Right lung (tissue), 10 donors: Measurements from ENCODE around the gene TRAPPC3. TPM values are rescaled to one million over a fixed set of nuclear protein-coding genes. Genes with fewer than 3 reads are reported as not detected.
"Not testable (repeated sequence)": the region's sequence is repeated elsewhere in the genome, so short reads cannot be mapped to it uniquely, and the experiment has no call there.

Experiments used
- DNase-seq, 2 donors: peaks; one replicate each; pipeline ENCODE4 v3.0.0-alpha.2; 2013
- long read RNA-seq, 8 donors: transcript quantifications; one replicate each; lab custom pipeline, GENCODE V29; 2026
- polyA plus RNA-seq, 5 donors: library from polyadenylated mRNA; unstranded; fragments of 120-200 nt; gene quantifications; one replicate each; pipeline versions ENCODE4 v1.2.1 to v1.2.3, GENCODE V29; 2013; ENCODE audit warnings: inconsistent platforms in 1 of 5, low replicate concordance in 1 of 5; ENCODE audit not compliant: insufficient read length in 5 of 5, insufficient read depth in 1 of 5

TRAPPC3 gene
- polyA plus RNA-seq: 10 to 100 TPM; 45.0 to 56.6 (median 52.9) TPM
- long read RNA-seq, donor 1, transcript TRAPPC3-204 (5 exons, 1,265 nt): major isoform, 29 of 35 reads
- long read RNA-seq, donor 1, partial matches to known transcripts: 0 of 35 reads
- long read RNA-seq, donor 1, other reads (novel, unspliced or antisense): 0 of 35 reads
- long read RNA-seq, donor 2, transcript TRAPPC3-204 (5 exons, 1,265 nt): major isoform, 23 of 37 reads
- long read RNA-seq, donor 2, partial matches to known transcripts: 13 of 37 reads
- long read RNA-seq, donor 2, other reads (novel, unspliced or antisense): 0 of 37 reads
- long read RNA-seq, donor 3, transcript TRAPPC3-204 (5 exons, 1,265 nt): major isoform, 20 of 25 reads
- long read RNA-seq, donor 3, partial matches to known transcripts: 0 of 25 reads
- long read RNA-seq, donor 3, other reads (novel, unspliced or antisense): 0 of 25 reads
- long read RNA-seq, donor 4, transcript TRAPPC3-204 (5 exons, 1,265 nt): major isoform, 15 of 17 reads
- long read RNA-seq, donor 4, partial matches to known transcripts: 0 of 17 reads
- long read RNA-seq, donor 4, other reads (novel, unspliced or antisense): 0 of 17 reads
- long read RNA-seq, donor 5, transcript TRAPPC3-204 (5 exons, 1,265 nt): major isoform, 21 of 135 reads
- long read RNA-seq, donor 5, partial matches to known transcripts: 92 of 135 reads
- long read RNA-seq, donor 5, other reads (novel, unspliced or antisense): 17 of 135 reads
- long read RNA-seq, donor 6, transcript TRAPPC3-204 (5 exons, 1,265 nt): major isoform, 26 of 29 reads
- long read RNA-seq, donor 6, partial matches to known transcripts: 0 of 29 reads
- long read RNA-seq, donor 6, other reads (novel, unspliced or antisense): 0 of 29 reads
- long read RNA-seq, donor 7, transcript TRAPPC3-204 (5 exons, 1,265 nt): major isoform, 26 of 142 reads
- long read RNA-seq, donor 7, partial matches to known transcripts: 92 of 142 reads
- long read RNA-seq, donor 7, other reads (novel, unspliced or antisense): 21 of 142 reads
- long read RNA-seq, donor 8, transcript TRAPPC3-204 (5 exons, 1,265 nt): major isoform, 7 of 28 reads
- long read RNA-seq, donor 8, partial matches to known transcripts: 19 of 28 reads
- long read RNA-seq, donor 8, other reads (novel, unspliced or antisense): 0 of 28 reads

DNA sequence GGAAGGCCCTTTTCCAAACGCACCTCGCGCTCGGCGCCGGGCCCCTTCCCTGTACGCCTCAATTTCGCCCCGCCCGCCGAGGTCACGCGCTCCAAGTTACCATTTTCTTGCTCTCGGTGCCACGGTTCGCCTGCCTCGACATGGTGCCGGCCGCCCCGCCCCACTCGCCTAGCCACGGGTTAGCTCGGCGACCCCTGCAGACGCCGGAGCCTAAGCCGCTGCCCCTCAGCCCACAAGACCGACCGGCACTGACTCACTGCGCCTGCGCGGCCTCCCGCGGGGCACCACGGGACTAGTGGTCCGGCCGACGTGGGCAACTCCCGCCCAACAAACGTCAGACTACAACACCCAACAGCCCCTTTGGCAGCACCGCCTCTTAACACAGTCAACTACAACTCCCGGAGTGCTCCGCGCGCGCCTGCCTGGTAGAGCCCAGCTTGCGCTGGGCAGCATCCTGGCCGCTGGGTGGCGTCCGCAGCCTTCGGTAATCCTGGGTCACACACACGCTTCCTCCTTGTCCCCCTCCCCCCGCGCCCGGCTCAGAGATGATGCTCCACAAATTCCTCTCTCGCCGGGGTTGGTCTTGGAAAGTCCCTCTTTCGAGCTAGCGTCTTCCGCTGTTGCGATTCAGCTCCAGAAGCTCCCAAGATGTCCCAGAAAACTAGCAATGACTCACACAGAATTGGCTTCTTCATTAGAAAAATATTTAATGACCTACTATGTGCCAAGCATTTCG lies at the start of gene TRAPPC3:
Gene TRAPPC3, minus strand, starts transcription at position 250 of the 736 bp plus-strand sequence. Its CDS starts 108 bp downstream, at position 142.
- DNase-seq: peak; percentile 99

- no peak for DNase-seq
Measured at GRCh38 chr1:36198641-36199040, 49.4 kb upstream of the TRAPPC3 start.

DNA sequence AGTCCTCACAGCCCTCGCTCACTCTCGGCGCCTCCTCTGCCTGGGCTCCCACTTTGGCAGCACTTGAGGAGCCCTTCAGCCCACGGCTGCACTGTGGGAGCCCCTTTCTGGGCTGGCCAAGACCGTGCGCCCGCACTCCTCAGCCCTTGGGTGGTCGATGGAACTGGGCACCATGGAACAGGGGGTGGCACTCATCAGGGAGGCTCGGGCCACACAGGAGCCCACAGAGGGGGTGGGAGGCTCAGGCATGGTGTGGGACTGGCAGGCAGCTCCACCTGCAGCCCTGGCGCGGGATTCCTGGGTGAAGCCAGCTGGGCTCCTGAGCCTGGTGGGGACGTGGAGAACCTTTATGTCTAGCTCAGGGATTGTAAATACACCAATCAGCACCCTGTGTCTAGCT lies 47.5 kb upstream of the TRAPPC3 start:
- DNase-seq: not testable (repeated sequence)

DNA sequence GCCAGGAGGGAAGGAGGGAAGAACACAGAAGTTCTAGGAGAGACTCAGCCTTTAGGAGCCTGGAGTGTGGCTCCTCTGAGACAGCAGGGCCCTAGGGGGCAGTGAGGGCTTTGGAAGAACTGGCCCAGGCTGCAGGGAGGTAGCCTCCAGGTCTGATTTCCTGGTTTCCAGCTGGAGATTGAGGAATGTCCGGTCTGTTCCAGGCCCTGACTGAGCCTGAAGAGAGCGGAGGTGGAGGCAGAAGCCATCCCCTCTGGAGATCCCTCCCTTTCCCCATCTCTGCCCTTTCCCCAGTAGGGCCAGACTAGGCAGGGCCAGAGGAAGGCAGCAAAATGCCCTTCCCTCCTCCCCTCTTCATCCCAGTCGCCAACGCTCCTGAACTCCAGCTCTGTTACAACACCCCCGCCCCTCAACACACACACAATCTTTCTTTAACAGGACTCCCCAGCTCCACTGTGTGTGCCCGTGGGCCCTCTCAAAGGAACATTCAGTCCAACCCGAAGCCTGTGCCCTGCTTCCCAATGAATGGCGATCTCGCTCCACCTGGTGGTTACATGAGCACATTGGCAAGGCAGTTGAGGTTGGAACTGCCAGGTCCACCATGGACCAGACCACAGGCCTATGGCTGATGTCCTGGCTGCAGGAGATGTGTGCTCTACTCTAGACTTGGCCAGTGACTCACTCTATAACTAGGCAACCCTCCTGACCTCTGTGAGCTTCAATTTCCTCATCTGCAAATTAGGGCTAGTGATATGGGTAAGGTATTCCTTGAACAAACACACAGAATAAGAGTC lies 38.7 kb upstream of the TRAPPC3 start:
- peak; percentile 73 to 79 for DNase-seq

GRCh38 chr1:36183309-36183856 lies 34.1 kb upstream of the TRAPPC3 start:
- no peak for DNase-seq

- no peak for DNase-seq
Measured at GRCh38 chr1:36182734-36183133, 33.4 kb upstream of the TRAPPC3 start.

- no peak for DNase-seq
Measured at GRCh38 chr1:36179220-36179600, 29.9 kb upstream of the TRAPPC3 start.

GRCh38 chr1:36178471-36179219 lies 29.4 kb upstream of the TRAPPC3 start:
- no peak for DNase-seq

GRCh38 chr1:36177589-36178431 lies 28.5 kb upstream of the TRAPPC3 start:
- DNase-seq: no peak

GRCh38 chr1:36176106-36176949 lies 27.0 kb upstream of the TRAPPC3 start:
- no peak for DNase-seq

DNA sequence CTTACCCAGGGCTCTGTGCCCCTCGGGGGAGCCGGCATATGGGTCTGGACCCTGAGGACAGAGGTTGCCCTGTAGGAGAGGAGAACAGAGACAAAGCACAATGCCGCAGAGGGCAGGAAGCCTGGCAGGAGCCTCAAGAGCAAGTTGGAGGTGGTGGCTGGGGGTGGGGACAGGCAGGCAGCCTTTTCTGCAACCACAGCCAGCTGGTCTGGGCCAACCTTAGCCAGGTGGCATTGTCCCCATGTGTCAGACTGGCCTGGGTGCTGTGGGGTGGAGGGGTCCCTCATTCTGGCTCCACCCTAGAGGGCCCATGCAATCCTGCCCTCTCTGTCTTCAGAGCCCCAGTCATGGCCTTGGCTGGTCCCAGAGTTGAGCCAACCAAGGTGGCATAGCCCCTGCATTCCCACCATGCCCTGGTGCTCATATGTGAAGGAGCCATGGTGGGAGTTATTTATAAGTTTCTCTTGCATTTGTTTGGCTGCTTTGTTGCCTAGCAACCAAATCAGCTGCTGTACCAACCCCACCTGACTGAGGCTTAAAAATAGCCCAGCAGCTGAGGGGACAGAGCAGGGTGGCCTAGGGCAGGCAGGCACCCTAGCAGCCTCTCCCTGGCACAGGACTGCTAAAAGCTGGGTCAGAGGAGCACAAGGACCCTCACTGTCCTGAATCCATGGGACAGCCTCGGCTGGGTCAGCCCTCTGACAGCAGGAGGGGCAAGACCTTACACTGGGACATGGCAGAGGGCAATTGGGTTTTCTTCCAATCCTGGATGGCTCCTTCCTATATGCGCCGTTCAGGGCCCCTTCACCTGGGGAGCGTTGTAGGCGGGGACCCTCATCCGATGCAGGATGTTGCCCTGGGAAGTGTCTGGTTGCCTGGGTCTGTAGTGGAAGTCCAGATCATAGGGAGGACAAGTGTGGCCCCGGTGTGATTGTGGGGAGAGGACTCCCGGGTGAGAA lies 26.1 kb upstream of the TRAPPC3 start:
- DNase-seq: no peak

DNA sequence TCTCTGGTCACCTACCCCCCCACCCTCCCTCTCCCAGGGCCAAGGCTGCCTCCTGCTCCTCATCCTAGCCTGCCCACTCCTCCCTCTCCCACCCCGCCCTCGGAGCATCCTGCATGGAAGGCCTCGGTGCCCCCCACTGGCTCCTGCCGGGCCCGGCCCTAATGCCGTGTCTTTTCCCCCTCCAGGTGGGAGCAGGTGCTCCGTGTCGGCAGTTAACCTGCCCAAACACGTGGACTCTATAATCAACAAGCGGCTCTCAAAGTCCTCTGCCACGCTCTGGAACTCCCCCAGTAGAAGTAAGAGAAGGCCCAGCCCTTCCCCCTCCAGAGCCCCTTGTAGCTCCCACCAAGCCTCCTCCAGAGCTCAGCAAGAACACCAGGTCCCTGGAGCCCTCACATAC lies 25.4 kb upstream of the TRAPPC3 start:
- DNase-seq: no peak

- no peak for DNase-seq
Measured at GRCh38 chr1:36172983-36173382, 23.7 kb upstream of the TRAPPC3 start.

- no peak for DNase-seq
Measured at GRCh38 chr1:36172017-36172747, 22.9 kb upstream of the TRAPPC3 start.

DNA sequence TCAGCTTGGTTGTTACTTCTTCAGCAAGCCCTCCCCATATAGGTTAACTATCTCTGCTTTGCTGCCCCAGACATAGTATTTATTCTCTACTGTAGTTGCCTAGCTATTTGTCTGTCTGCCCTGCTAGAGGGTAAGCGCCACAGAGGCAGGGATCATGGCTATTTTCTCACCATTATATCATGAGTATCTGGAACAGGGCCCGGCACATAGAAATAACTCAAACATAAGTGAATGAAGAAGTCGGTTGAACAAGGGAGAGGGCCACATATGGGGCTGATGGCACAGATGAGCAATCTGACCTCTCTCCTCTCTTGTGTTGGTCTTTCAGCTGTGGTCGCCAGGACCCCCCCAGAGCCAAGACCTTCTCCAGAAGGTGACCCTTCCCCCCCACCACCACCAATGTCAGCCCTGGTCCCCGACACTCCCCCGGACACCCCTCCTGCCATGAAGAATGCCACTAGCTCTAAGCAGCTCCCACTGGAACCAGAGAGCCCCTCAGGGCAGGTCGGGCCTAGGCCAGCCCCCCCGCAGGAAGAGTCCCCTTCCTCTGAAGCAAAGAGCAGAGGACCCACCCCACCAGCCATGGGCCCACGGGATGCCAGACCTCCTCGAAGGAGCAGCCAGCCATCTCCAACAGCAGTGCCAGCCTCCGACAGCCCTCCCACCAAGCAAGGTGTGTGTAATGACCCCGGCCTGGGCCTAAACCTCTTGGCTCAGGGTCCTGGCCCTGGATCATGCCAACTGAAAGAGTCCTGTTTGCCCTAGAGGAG lies 21.5 kb upstream of the TRAPPC3 start:
- no peak for DNase-seq
